IMR-90 (cell line): Measurements from ENCODE around the gene OR9A4. TPM values are rescaled to one million over a fixed set of nuclear protein-coding genes. Genes with fewer than 3 reads are reported as not detected.

ENCODE experiments used
- ATAC-seq: fragments of 200-7000 bp; cut with Tn5 transposase; 2 replicates; pipeline ENCODE4 v1.9.1; 2020; ENCODE audit warnings: low read depth, mild to moderate bottlenecking, moderate library complexity
- BruUV-seq: library from RNA; stranded (reverse); fragments of 400-500 nt; replicated peaks from 2 replicates; lab custom pipeline; 2021; lab: Mats Ljungman, UMichigan
- CTCF ChIA-PET: fragments of 300-600 bp; formaldehyde crosslinking; extraction: SDS; loops from one replicate; lab custom pipeline; 2021; ENCODE audit warnings: antibody characterized with exemption; lab: Yijun Ruan, JAX
- POLR2A ChIA-PET: fragments of 300-600 bp; sonication (Branson Sonifier 250); formaldehyde crosslinking; loops from one replicate; lab custom pipeline; 2022; ENCODE audit warnings: antibody characterized with exemption; ENCODE audit not compliant: unreplicated experiment; lab: Charles Lee
- DNase-seq: peaks from one replicate; pipeline ENCODE4 v3.0.0; 2013
- H2AFZ ChIP-seq: replicated peaks from 2 replicates; pipeline ENCODE3; 2013; ENCODE audit warnings: low read length, mild to moderate bottlenecking; ENCODE audit not compliant: poor library complexity
- H2AK5ac ChIP-seq: 2 replicates; pipeline ENCODE4 v1.6.1; 2013; ENCODE audit warnings: low read depth, low read length, inconsistent platforms
- H2AK9ac ChIP-seq: replicated peaks from 2 replicates; pipeline ENCODE3; 2013; ENCODE audit warnings: mild to moderate bottlenecking, low read depth, low read length, moderate library complexity; ENCODE audit not compliant: poor library complexity
- H2BK120ac ChIP-seq: 2 replicates; pipeline ENCODE4 v1.6.1; 2013; ENCODE audit warnings: low read depth, low read length, inconsistent platforms
- H2BK15ac ChIP-seq: 3 replicates; pipeline ENCODE4 v1.6.1; 2013; ENCODE audit warnings: low read depth, low read length, inconsistent platforms
- H2BK20ac ChIP-seq: 2 replicates; pipeline ENCODE4 v1.6.1; 2013; ENCODE audit warnings: low read depth, mild to moderate bottlenecking, inconsistent platforms, low read length, moderate library complexity
- H2BK5ac ChIP-seq: 2 replicates; pipeline ENCODE4 v1.6.1; 2013; ENCODE audit warnings: mild to moderate bottlenecking, low read depth, low read length, inconsistent platforms; ENCODE audit not compliant: poor library complexity, severe bottlenecking
- H3K14ac ChIP-seq: replicated peaks from 2 replicates; pipeline ENCODE4 v1.6.1; 2013; ENCODE audit warnings: low read depth, low read length, inconsistent platforms
- H3K18ac ChIP-seq: 2 replicates; pipeline ENCODE4 v1.6.1; 2013; ENCODE audit warnings: low read depth, low read length, control low read depth
- H3K23ac ChIP-seq: 2 replicates; pipeline ENCODE4 v1.6.1; 2013; ENCODE audit warnings: low read depth, low read length, inconsistent platforms
- H3K27ac ChIP-seq: 2 replicates; pipeline ENCODE4 v1.5.1; 2013; ENCODE audit warnings: mild to moderate bottlenecking, control low read depth, low read length; ENCODE audit not compliant: insufficient read depth
- H3K27me3 ChIP-seq: 2 replicates; pipeline ENCODE4 v1.6.1; 2013; ENCODE audit warnings: low read length; ENCODE audit not compliant: control insufficient read depth, insufficient read depth
- H3K36me3 ChIP-seq: 2 replicates; pipeline ENCODE4 v1.6.1; 2013; ENCODE audit warnings: low read length, mixed read lengths; ENCODE audit not compliant: control insufficient read depth, insufficient read depth
- H3K4ac ChIP-seq: 2 replicates; pipeline ENCODE4 v1.6.1; 2013; ENCODE audit warnings: low read depth, low read length, inconsistent platforms
- H3K4me1 ChIP-seq: 2 replicates; pipeline ENCODE4 v1.6.1; 2013; ENCODE audit warnings: low read length, mixed read lengths; ENCODE audit not compliant: control insufficient read depth, insufficient read depth
- H3K4me2 ChIP-seq: 2 replicates; pipeline ENCODE4 v1.6.1; 2013; ENCODE audit warnings: low read depth, mild to moderate bottlenecking, control low read depth, low read length, moderate library complexity
- H3K4me3 ChIP-seq: 2 replicates; pipeline ENCODE4 v1.5.1; 2013; ENCODE audit warnings: low read depth, mild to moderate bottlenecking, control low read depth, low read length, moderate library complexity; ENCODE audit not compliant: insufficient read depth
- H3K56ac ChIP-seq: 2 replicates; pipeline ENCODE4 v1.6.1; 2013; ENCODE audit warnings: low read length, inconsistent platforms; ENCODE audit not compliant: insufficient read depth; ENCODE audit errors: extremely low read depth
- H3K79me1 ChIP-seq, 2 experiments: 2 replicates each; pipeline ENCODE4 v1.6.1; 2013; ENCODE audit warnings: low read length in 2 of 2, inconsistent platforms in 1 of 2, low read depth in 1 of 2
- H3K9ac ChIP-seq: 2 replicates; pipeline ENCODE4 v1.6.1; 2013; ENCODE audit warnings: low read depth, low read length, control low read depth
- H3K9me1 ChIP-seq: 2 replicates; pipeline ENCODE4 v1.6.1; 2013; ENCODE audit warnings: low read length, inconsistent platforms; ENCODE audit not compliant: insufficient read depth
- H3K9me3 ChIP-seq: 2 replicates; pipeline ENCODE4 v1.6.1; 2013; ENCODE audit warnings: low read length; ENCODE audit not compliant: control insufficient read depth, insufficient read depth
- H4K20me1 ChIP-seq: 2 replicates; pipeline ENCODE4 v1.6.1; 2013; ENCODE audit warnings: low read length, inconsistent platforms; ENCODE audit not compliant: insufficient read depth
- H4K5ac ChIP-seq: 2 replicates; pipeline ENCODE4 v1.6.1; 2013; ENCODE audit warnings: mild to moderate bottlenecking, low read depth, low read length, control low read depth
- H4K8ac ChIP-seq, 2 experiments: 2 replicates each; pipeline ENCODE4 v1.6.1; 2013; ENCODE audit warnings: low read depth in 2 of 2, low read length in 2 of 2, control low read depth in 1 of 2, inconsistent platforms in 1 of 2
- H4K91ac ChIP-seq: 2 replicates; pipeline ENCODE4 v1.6.1; 2013; ENCODE audit warnings: low read depth, low read length, inconsistent platforms; ENCODE audit not compliant: insufficient read depth
- RFX5 ChIP-seq: IDR thresholded peaks from 2 replicates; pipeline ENCODE4 v1.8.0; 2012; ENCODE audit warnings: low read depth, mild to moderate bottlenecking, low read length, moderate library complexity
- WGBS, 2 experiments: methylation state at CpG; one replicate each; pipeline versions ENCODE4 v1.1.5 to v1.1.7; 2013; ENCODE audit warnings: missing lambda C conversion rate in 2 of 2; ENCODE audit not compliant: insufficient read length in 1 of 2; ENCODE audit errors: extremely low coverage in 2 of 2; 5-methylcytosine and 5-hydroxymethylcytosine counted together
- dilution Hi-C: fragments of 300-500 bp; cut with HindIII; formaldehyde crosslinking; loops from one replicate; pipeline ENCODE4 v1.14.3; 2018; ENCODE audit warnings: low sequenced_read_pairs; ENCODE audit not compliant: unreplicated experiment
- in situ Hi-C: fragments of 300-500 bp; cut with MboI; formaldehyde crosslinking; loops from 3 replicates; pipeline ENCODE4 v1.14.3; 2019; ENCODE audit warnings: low sequenced_read_pairs, inconsistent platforms, mixed read lengths
- intact Hi-C: fragments of 100-400 bp; cut with micrococcal nuclease; formaldehyde crosslinking; loops from 2 replicates; pipeline ENCODE4 v1.10.0; 2022
- polyA plus RNA-seq, 3 experiments: library from polyadenylated mRNA; depleted of rRNA; stranded (reverse); fragments of >200 nt; gene quantifications; 2 replicates each; pipeline ENCODE4 v1.2.3, GENCODE V29; 2012; ENCODE audit warnings: low replicate concordance in 1 of 3
- total RNA-seq: library from RNA; depleted of rRNA; stranded (reverse); fragments of >200 nt; gene quantifications from 2 replicates; pipeline ENCODE4 v1.2.3, GENCODE V29; 2012

The OR9A4 gene
- total and polyA plus RNA-seq, 2 of the 4 experiments (the other 2 are of a cell fraction) = not detected

DNA sequence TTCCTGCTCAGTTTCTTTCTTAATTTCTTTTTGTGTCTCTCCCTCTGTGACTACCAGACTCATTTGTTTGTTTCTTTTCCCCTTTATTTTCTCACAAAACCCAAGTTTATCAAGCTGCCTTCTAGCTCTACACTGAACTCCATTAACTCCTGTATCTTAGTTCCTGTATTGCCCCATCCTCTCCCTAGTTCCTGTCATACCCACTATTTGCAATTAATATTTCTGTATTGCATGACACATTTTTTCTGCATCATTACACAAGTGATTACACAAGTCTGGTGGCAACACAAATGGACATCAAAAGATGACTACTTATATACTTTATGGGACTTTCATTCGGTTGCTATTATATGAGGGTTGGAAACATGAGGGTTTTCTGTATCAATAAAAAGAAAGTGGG lies 26.9 kb upstream of the OR9A4 start:
- no peak overlapping the region for H3K4me3 ChIP-seq
- no peak overlapping the region for H2AFZ ChIP-seq
- no peak for TF ChIP-seq RFX5
- no peak overlapping the region for H2AK5ac ChIP-seq
- no peaks in the 10 kb centered on the region for H3K4me1 ChIP-seq
- no peak overlapping the region for H3K56ac ChIP-seq
- H3K14ac ChIP-seq = no peak overlapping the region
- ChIA-PET POLR2A (no interaction called here), CTCF (no interaction called here)
- no peak overlapping the region for H3K23ac ChIP-seq
- H3K36me3 ChIP-seq = no peaks in the 10 kb centered on the region
- no peak overlapping the region for H2AK9ac ChIP-seq
- no peaks in the 10 kb centered on the region for H4K20me1 ChIP-seq
- no peak overlapping the region for H3K4ac ChIP-seq
- H3K4me2 ChIP-seq = no peak overlapping the region
- H4K91ac ChIP-seq = no peak overlapping the region
- no peak for ATAC-seq
- H3K9me3 ChIP-seq = peaks cover 9% of the 10 kb centered on the region
- H2BK5ac ChIP-seq = no peak overlapping the region
- no peak overlapping the region for H4K8ac ChIP-seq
- H3K9me1 ChIP-seq = no peaks in the 10 kb centered on the region
- dilution Hi-C loops = no loop called here
- no peaks in the 10 kb centered on the region for H3K79me1 ChIP-seq
- no peak overlapping the region for H3K9ac ChIP-seq
- in situ Hi-C loops = no loop called here
- no peak for DNase-seq
- no peak overlapping the region for H3K27ac ChIP-seq
- no TSS peak for BruUV-seq
- H2BK120ac ChIP-seq = no peak overlapping the region
- H2BK20ac ChIP-seq = no peak overlapping the region
- intact Hi-C loops = no loop called here
- no CpG with 5 or more reads among the region's 1 CpG for WGBS, 2 experiments
- H3K18ac ChIP-seq = no peak overlapping the region
- no peak overlapping the region for H4K5ac ChIP-seq
- no peaks in the 10 kb centered on the region for H3K27me3 ChIP-seq
- H2BK15ac ChIP-seq = no peak overlapping the region
